ENCODE results near the gene ANKRD16. TPM values are rescaled to one million over a fixed set of nuclear protein-coding genes. Genes with fewer than 3 reads are reported as not detected.

Gene ANKRD16
- total and polyA plus RNA-seq, 2 of the 8 experiments (the other 6 are each of a cell fraction or from before 2014, with no cell fraction given), result 8.2 to 12.7 TPM

DNA sequence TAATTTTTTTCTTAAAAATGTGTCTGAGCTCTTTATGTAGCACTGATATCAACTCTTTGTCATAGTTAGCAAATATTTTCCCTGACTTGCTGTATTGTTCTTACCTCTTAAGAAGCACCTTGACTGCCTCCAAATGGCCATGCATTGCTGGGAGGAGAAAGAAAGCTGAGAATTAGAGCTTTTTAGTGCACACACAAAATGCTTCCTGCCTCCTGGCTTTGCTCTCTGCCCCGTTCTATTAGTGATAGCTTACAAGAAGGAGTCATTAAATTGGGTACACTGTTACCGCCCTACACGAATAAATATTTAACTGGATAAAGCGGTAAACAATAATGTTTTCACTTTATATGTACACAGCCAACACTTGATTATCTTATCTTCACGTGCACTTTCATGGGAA, 4.1 kb downstream of the ANKRD16 start:
- Histone ChIP-seq H3K4me1 (replicated peaks in 1 of 4; ENCODE audit: control insufficient read depth in 3 of 4, insufficient read depth in 4 of 4, low read length in 3 of 4) (peaks cover 3 to 10% (median 5%) of the 10 kb centered on the region in 4 experiments; a peak in 6 of 7 replicates), H3K18ac (ENCODE audit: extremely low read depth, low read length) (no peak overlapping the region), H4K91ac (replicated peaks; ENCODE audit: insufficient read length, low read length) (no peak overlapping the region), H3K36me3 (ENCODE audit: control insufficient read depth in 2 of 4, insufficient read depth in 4 of 4, low read length in 3 of 4) (peaks cover 9 to 47% (median 24%) of the 10 kb centered on the region in 4 experiments; a peak in 7 of 8 replicates), H2BK120ac (replicated peaks; ENCODE audit: low read depth, low read length) (no peak overlapping the region), H3K79me1 (ENCODE audit: low read depth, low read length) (peaks cover 10% of the 10 kb centered on the region), H3K4ac (replicated peaks; ENCODE audit: insufficient read length, low read depth, low read length) (no peak overlapping the region), H3K9me3 (ENCODE audit: insufficient read depth in 2 of 2, low read depth in 1 of 2, low read length in 1 of 2) (no peaks in the 10 kb centered on the region), H2AK5ac (ENCODE audit: low read depth, low read length) (no peak overlapping the region), H3K56ac (replicated peaks; ENCODE audit: insufficient read length, low read depth, low read length) (no peak overlapping the region), H3K14ac (ENCODE audit: insufficient read length) (no peak overlapping the region), H2BK15ac (ENCODE audit: low read length) (no peak overlapping the region), H3K23me2 (ENCODE audit: low read depth, low read length) (peaks cover 10% of the 10 kb centered on the region), H2BK5ac (ENCODE audit: low read depth, low read length) (no peak overlapping the region), H2AFZ (ENCODE audit: low read length) (no peak overlapping the region), H2BK20ac (ENCODE audit: low read length) (no peak overlapping the region), H3K23ac (ENCODE audit: insufficient read length) (no peak overlapping the region), H3K4me3 (ENCODE audit: extremely low read depth in 1 of 4, insufficient read depth in 2 of 4, low read depth in 3 of 4, low read length in 4 of 4) (no peak overlapping the region), H4K5ac (ENCODE audit: insufficient read length, low read depth, low read length) (no peak overlapping the region), H3K27me3 (replicated peaks in 1 of 4; ENCODE audit: control insufficient read depth in 3 of 4, extremely low read depth in 1 of 4, insufficient read depth in 3 of 4, low read length in 3 of 4) (no peaks in the 10 kb centered on the region), H3K4me2 (ENCODE audit: insufficient read depth in 1 of 2, low read depth in 2 of 2, low read length in 2 of 2) (no peak overlapping the region), H4K8ac (ENCODE audit: extremely low read depth, insufficient read depth, low read length) (no peak overlapping the region), H3K27ac (ENCODE audit: low read depth, low read length) (no peak overlapping the region), H3K79me2 (ENCODE audit: control insufficient read depth in 1 of 2, insufficient read depth in 2 of 2, low read length in 2 of 2) (peaks cover 2 to 15% of the 10 kb centered on the region in 2 experiments; a peak in 3 of 4 replicates), H3K9ac (replicated peaks in 1 of 4; ENCODE audit: extremely low read depth in 1 of 4, low read depth in 3 of 4, low read length in 3 of 4) (no peak overlapping the region), H4K20me1 (replicated peaks in 1 of 2; ENCODE audit: control insufficient read depth in 1 of 2, insufficient read depth in 2 of 2, low read length in 2 of 2) (peaks cover 9% of the 10 kb centered on the region in 2 experiments), H2BK12ac (ENCODE audit: low read depth, low read length) (no peak overlapping the region)
- DNase-seq (ENCODE audit: low read depth in 1 of 2, low spot score in 2 of 2), result no peak
- 92% methylated on average over 5 of the region's 5 CpGs; no CpG with 5 or more reads in 1 of the 2 experiments for WGBS, 2 experiments (ENCODE audit: extremely low coverage in 1 of 2, insufficient coverage in 1 of 2, insufficient read length in 1 of 2, insufficient replicate concordance in 2 of 2, low coverage in 1 of 2, low lambda C conversion rate in 2 of 2, missing lambda C conversion rate in 1 of 2)
- FAIRE-seq, result no peak
- CTCF ChIA-PET (ENCODE audit: partially characterized antibody), result interaction anchor here (1.0 kb wide), 1 partner anchor 13 kb away, joined by 5 read pairs; no protein-coding TSS in a partner anchor
- POLR2A ChIA-PET (ENCODE audit: partially characterized antibody), result interaction anchor here (1.1 to 1.4 kb wide), 2 partner anchors 11 to 20 kb away, joined by 3 to 6 read pairs; no protein-coding TSS in a partner anchor
- no peak for TF ChIP-seq SP2 (IDR thresholded peaks at IDR 0.05; ENCODE audit: low read length)
- TF ChIP-seq, protein P1, sequence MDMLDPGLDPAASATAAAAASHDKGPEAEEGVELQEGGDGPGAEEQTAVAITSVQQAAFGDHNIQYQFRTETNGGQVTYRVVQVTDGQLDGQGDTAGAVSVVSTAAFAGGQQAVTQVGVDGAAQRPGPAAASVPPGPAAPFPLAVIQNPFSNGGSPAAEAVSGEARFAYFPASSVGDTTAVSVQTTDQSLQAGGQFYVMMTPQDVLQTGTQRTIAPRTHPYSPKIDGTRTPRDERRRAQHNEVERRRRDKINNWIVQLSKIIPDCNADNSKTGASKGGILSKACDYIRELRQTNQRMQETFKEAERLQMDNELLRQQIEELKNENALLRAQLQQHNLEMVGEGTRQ (IDR thresholded peaks at IDR 0.05; ENCODE audit: low read length), result no peak
- TF ChIP-seq, protein P2, sequence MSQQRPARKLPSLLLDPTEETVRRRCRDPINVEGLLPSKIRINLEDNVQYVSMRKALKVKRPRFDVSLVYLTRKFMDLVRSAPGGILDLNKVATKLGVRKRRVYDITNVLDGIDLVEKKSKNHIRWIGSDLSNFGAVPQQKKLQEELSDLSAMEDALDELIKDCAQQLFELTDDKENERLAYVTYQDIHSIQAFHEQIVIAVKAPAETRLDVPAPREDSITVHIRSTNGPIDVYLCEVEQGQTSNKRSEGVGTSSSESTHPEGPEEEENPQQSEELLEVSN (IDR thresholded peaks at IDR 0.05), result no peak
- no peak for TF ChIP-seq CHD2 (IDR thresholded peaks at IDR 0.05; ENCODE audit: low read length)
- no peak for TF ChIP-seq BCL11A (IDR thresholded peaks at IDR 0.05; ENCODE audit: low read depth in 2 of 2, low read length in 2 of 2)
- no peak for TF ChIP-seq HDAC6 (IDR thresholded peaks at IDR 0.05; ENCODE audit: low read depth, low read length)
- TF ChIP-seq BRCA1 (IDR thresholded peaks at IDR 0.05; ENCODE audit: low read depth, low read length), result no peak
- TF ChIP-seq, protein P3, sequence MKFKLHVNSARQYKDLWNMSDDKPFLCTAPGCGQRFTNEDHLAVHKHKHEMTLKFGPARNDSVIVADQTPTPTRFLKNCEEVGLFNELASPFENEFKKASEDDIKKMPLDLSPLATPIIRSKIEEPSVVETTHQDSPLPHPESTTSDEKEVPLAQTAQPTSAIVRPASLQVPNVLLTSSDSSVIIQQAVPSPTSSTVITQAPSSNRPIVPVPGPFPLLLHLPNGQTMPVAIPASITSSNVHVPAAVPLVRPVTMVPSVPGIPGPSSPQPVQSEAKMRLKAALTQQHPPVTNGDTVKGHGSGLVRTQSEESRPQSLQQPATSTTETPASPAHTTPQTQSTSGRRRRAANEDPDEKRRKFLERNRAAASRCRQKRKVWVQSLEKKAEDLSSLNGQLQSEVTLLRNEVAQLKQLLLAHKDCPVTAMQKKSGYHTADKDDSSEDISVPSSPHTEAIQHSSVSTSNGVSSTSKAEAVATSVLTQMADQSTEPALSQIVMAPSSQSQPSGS (IDR thresholded peaks at IDR 0.05; ENCODE audit: low read length), result no peak
- TF ChIP-seq SIRT6 (IDR thresholded peaks at IDR 0.05; ENCODE audit: low read length), result no peak
- TF ChIP-seq SRF (IDR thresholded peaks at IDR 0.05; ENCODE audit: low read depth, low read length), result no peak
- no peak for TF ChIP-seq RBBP5 (IDR thresholded peaks at IDR 0.05; ENCODE audit: borderline replicate concordance, low read depth, low read length)
